HG03571 (cell line): ENCODE results near the gene ZNF615.
"Not testable (repeated sequence)": the region's sequence is repeated elsewhere in the genome, so short reads cannot be mapped to it uniquely, and the experiment has no call there.

ENCODE experiments used
- ATAC-seq: cut with Tn5 transposase; IDR thresholded peaks from one replicate; pipeline ENCODE4 v1.9.1; 2021; ENCODE audit not compliant: unreplicated experiment

Gene ZNF615

GRCh38 chr19:51980926-51981325 is 27.1 kb downstream of the ZNF615 start:
- ATAC-seq = not testable (repeated sequence)

- no peak for ATAC-seq
These were observed 27.8 kb downstream of the ZNF615 start for GRCh38 chr19:51980116-51980736.

DNA sequence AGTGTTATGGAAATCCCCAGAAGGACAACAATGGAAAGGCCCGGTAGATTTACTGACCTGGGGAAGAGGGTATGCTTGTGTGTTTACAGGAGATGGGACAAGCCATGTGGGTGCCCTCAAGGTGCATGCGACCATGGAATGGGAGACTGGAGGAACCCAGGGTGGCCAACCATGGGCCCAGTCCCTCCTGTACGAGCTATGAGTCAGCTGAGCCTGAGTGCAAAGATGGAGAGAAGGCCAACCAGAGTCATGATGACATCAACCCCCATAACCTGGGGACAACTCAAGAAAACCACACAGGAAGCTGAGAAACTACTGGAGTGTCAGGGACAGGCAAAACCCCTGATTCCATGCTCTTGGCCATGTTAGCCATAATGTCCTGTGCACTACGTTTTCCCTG is 29.1 kb downstream of the ZNF615 start:
- ATAC-seq = no peak

DNA sequence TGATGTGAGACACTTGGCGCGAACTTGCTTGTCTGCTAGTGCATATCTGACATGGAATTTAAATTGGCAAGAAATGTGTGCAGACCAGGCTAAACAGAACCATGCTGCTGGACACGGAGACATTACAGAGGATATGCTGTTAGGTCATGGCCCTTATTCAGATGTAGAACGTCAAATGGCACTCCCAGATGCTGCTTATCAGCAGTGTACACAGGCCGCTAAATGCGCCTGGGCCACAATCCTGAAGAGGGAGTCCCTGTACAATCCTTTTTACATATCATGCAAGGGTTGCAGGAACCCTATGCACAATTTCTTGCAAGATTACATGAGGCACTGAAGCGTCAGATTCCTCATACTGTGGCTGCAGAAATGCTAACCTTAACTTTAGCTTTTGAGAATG is 30.7 kb downstream of the ZNF615 start:
- ATAC-seq = no peak

- ATAC-seq = no peak
These were observed 31.2 kb downstream of the ZNF615 start for GRCh38 chr19:51976852-51977251.

DNA sequence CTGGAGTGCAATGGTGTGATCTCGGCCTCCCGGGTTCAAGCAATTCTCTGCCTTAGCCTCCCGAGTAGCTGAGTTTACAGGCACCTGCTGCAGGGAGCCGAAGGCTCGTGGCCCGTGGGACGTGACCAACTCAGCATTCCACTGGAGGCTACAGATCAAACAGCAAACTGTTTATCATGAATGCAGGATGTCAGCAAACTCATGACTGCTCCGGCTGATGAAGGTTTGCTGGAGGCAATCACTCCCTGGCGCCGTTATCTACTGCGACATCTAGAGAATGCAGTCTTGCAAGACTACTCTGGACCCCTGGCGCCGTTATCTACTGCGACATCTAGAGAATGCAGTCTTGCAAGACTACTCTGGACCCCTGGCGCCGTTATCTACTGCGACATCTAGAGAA is 32.2 kb downstream of the ZNF615 start:
- not testable (repeated sequence) for ATAC-seq

- ATAC-seq = no peak
These were observed 36.4 kb downstream of the ZNF615 start for GRCh38 chr19:51971624-51972023.

GRCh38 chr19:51970718-51971117 is 37.3 kb downstream of the ZNF615 start:
- ATAC-seq = no peak

- ATAC-seq = no peak
These were observed 42.4 kb downstream of the ZNF615 start for GRCh38 chr19:51965583-51965982.

GRCh38 chr19:51960621-51961233 is 47.3 kb downstream of the ZNF615 start:
- ATAC-seq = not testable (repeated sequence)

DNA sequence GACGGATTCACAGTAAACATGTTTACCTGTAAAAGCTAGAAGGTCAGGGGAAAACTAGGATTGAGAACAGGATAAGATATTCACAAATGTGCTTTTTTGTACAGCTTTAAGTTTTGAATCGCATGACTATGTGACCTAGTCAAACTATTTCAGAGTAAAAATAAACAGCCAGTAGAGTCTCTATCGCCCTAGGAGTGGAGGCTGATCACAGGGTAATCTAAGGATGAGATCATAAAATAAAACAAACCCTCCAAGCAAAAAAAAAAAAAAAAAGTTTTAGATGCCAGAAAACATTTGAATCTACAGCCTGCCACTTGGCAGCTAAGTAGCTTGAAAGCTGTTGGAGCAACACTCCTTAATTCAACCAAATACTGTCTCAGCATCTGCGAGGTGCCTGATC is 48.2 kb downstream of the ZNF615 start:
- ATAC-seq = no peak

DNA sequence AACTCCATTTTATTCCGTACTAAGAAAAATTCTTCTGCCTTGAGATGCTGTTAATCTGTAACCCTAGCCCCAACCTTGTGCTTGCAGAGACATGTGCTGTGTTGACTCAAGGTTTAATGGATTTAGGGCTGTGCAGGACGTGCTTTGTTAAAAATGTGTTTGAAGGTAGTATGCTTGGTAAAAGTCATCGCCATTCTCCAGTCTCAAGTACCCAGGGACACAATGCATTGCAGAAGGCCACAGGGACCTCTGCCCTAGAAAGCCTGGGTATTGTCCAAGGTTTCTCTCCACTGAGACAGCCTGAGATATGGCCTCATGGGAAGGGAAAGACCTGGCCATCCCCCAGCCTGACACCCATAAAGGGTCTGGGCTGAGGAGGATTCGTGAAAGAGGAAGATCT is 50.2 kb downstream of the ZNF615 start:
- ATAC-seq = not testable (repeated sequence)

- no peak for ATAC-seq
These were observed 59.0 kb downstream of the ZNF615 start for GRCh38 chr19:51948975-51949374.

DNA sequence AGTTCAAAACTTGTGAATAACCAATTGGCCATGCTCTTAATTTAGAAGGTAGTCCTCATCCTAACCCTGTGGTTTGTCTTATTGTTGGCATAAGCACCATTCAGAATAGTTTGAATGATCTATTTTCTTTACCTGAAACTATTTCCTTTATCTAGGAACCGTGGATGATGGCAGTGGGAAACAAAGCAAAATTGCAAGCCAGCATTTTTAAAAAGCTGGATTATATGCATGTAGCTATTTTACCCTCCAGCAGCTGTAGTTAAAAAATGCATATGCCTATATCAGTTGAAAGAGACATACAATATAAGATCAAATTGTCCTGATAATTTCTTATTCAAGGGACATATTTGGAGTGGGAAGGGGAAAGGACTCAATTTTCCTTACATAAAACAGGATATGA is 61.4 kb downstream of the ZNF615 start:
- no peak for ATAC-seq

- ATAC-seq = no peak
These were observed 63.0 kb downstream of the ZNF615 start for GRCh38 chr19:51944798-51945552.
